ENCODE measurements around the gene WDR38. TPM values are rescaled to one million over a fixed set of nuclear protein-coding genes. Genes with fewer than 3 reads are reported as not detected.

WDR38 gene, protein sequence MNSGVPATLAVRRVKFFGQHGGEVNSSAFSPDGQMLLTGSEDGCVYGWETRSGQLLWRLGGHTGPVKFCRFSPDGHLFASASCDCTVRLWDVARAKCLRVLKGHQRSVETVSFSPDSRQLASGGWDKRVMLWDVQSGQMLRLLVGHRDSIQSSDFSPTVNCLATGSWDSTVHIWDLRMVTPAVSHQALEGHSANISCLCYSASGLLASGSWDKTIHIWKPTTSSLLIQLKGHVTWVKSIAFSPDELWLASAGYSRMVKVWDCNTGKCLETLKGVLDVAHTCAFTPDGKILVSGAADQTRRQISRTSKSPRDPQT
- not detected in 2 replicates for total RNA-seq (2014; rRNA removed; shearing (Covaris generic); ENCODE audit: low replicate concordance)

DNA sequence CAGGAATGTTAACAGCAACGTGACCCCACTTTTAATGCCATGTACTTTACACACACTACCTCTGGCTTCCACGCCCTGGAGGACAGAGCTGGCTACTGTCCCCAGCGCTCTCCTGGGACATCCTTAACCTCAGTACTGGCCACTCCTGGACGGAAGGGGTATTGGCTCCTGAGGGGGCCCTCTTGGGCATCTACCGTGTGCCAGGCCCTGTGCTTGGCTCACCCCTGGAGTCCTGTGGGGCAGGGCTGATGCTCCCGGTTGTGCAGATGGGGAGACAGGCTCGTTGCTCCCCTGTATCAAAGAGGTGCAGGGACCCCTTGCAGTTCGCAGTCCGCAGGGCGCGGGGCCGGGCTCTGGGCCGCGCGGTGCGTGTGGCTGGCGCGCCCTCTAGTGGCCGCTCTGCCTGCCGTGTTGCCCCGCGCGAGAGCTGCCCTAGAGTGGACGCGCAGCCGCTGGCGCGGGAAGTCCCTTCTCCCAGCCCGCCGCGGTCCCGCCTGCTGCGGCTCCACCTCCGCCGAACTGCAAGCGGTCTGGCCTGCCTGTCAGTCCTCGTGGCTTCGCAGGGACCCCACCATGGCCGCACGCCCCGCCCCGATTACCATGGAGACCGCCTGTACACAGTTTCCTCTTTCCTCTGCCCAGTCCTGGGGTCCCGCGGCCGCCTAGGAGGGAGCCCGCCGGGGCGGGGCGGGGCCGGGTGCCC, at the start of gene WDR38:
TSS of gene WDR38 (plus strand) at position 632 of the 703 bp plus-strand sequence. CDS start 72 bp downstream, outside the sequence.
- peaks cover 9% of the 10 kb centered on the region; the same call in 1 of the 2 replicates for H4K20me1 ChIP-seq (ENCODE audit: insufficient read depth, low read depth, low read length)
- peak; percentile 85 for DNase-seq
- H3K79me2 ChIP-seq (ENCODE audit: low read length) = no peaks in the 10 kb centered on the region
- H3K9me3 ChIP-seq (ENCODE audit: low read length) = no peaks in the 10 kb centered on the region
- peak within 1 kb of the TSS; percentile 65 for H3K4me2 ChIP-seq (ENCODE audit: low read depth, low read length, poor library complexity, severe bottlenecking)
- H3K27me3 ChIP-seq (ENCODE audit: low read length) = no peaks in the 10 kb centered on the region
- H3K4me3 ChIP-seq (ENCODE audit: low read length) = peak within 1 kb of the TSS; percentile 61; the same call in 1 of the 2 replicates
- H3K27ac ChIP-seq (ENCODE audit: low read length) = no peak within 1 kb of the TSS
- H3K4me1 ChIP-seq (ENCODE audit: low read length) = peaks cover 9% of the 10 kb centered on the region
- no peaks in the 10 kb centered on the region; the same call in 1 of the 2 replicates for H3K36me3 ChIP-seq (ENCODE audit: insufficient read depth, low read length)
- peak within 1 kb of the TSS; percentile 59 for H3K9ac ChIP-seq (ENCODE audit: low read length)
- H2AFZ ChIP-seq (ENCODE audit: low read length) = peak within 1 kb of the TSS; percentile 39; the same call in 1 of the 2 replicates
- no peaks in the 10 kb centered on the region for H3K9me2 ChIP-seq (replicated peaks; ENCODE audit: insufficient read depth, low read length)

DNA sequence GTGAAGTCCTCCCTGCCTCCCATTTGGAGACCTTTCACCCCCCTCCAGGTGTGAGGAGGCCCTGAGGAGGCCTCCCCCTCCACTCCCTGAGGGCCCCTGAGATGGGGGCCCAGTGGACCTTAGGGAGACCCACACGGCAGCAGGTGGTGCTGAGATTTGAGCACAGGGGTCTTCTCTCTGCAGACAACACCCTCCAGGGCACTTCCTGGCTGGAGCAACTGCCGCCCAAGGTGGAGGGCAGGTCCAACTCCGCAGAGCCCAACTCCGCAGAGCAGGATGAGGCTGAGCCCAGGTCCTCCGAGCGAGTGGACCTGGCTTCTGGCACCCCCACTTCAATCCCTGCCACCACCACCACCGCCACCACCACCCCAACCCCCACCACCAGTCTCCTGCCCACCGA, 49.3 kb upstream of the WDR38 start:
- Histone ChIP-seq H3K36me3 (ENCODE audit: insufficient read depth, low read length) (no peaks in the 10 kb centered on the region), H4K20me1 (ENCODE audit: insufficient read depth, low read depth, low read length) (no peaks in the 10 kb centered on the region), H3K27ac (ENCODE audit: low read length) (no peak overlapping the region), H3K4me2 (ENCODE audit: low read depth, low read length, poor library complexity, severe bottlenecking) (no peak overlapping the region), H3K79me2 (ENCODE audit: low read length) (no peaks in the 10 kb centered on the region), H3K4me3 (ENCODE audit: low read length) (no peak overlapping the region), H2AFZ (ENCODE audit: low read length) (no peak overlapping the region), H3K9ac (ENCODE audit: low read length) (no peak overlapping the region), H3K4me1 (ENCODE audit: low read length) (peaks cover 6% of the 10 kb centered on the region), H3K9me2 (replicated peaks; ENCODE audit: insufficient read depth, low read length) (no peaks in the 10 kb centered on the region), H3K27me3 (ENCODE audit: low read length) (no peaks in the 10 kb centered on the region), H3K9me3 (ENCODE audit: low read length) (no peaks in the 10 kb centered on the region)
- no peak for DNase-seq

DNA sequence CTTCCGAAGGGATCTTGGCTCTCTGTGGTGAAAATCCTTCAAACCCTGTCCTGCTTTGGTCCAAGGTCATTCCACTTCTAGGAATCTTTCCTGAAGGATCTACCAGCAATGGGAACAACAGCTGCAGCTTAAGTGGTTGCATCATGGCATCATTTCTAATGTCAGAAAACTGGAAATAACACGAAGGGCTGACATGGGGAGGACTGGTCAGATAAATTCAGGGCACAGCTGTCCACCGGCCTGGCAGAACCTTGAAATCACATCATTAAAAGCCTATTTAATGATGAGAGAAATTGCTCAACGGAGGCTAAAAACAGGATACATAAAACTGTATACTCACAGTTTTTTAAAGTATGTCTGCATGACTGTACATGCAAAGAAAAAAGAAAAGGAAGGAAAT, 48.1 kb upstream of the WDR38 start:
- Histone ChIP-seq H3K27me3 (ENCODE audit: low read length) (no peaks in the 10 kb centered on the region), H3K4me3 (ENCODE audit: low read length) (no peak overlapping the region), H3K9me3 (ENCODE audit: low read length) (no peaks in the 10 kb centered on the region), H3K27ac (ENCODE audit: low read length) (no peak overlapping the region), H3K36me3 (ENCODE audit: insufficient read depth, low read length) (no peaks in the 10 kb centered on the region), H3K79me2 (ENCODE audit: low read length) (no peaks in the 10 kb centered on the region), H3K4me2 (ENCODE audit: low read depth, low read length, poor library complexity, severe bottlenecking) (no peak overlapping the region), H2AFZ (ENCODE audit: low read length) (no peak overlapping the region), H3K9ac (ENCODE audit: low read length) (no peak overlapping the region), H3K9me2 (replicated peaks; ENCODE audit: insufficient read depth, low read length) (no peaks in the 10 kb centered on the region), H4K20me1 (ENCODE audit: insufficient read depth, low read depth, low read length) (no peaks in the 10 kb centered on the region), H3K4me1 (ENCODE audit: low read length) (peaks cover 4% of the 10 kb centered on the region)
- no peak for DNase-seq

- Histone ChIP-seq H3K9me3 (ENCODE audit: low read length) (no peaks in the 10 kb centered on the region), H3K9me2 (replicated peaks; ENCODE audit: insufficient read depth, low read length) (no peaks in the 10 kb centered on the region), H3K27ac (ENCODE audit: low read length) (no peak overlapping the region), H3K27me3 (ENCODE audit: low read length) (no peaks in the 10 kb centered on the region), H4K20me1 (ENCODE audit: insufficient read depth, low read depth, low read length) (no peaks in the 10 kb centered on the region), H3K4me1 (ENCODE audit: low read length) (no peaks in the 10 kb centered on the region), H3K36me3 (ENCODE audit: insufficient read depth, low read length) (no peaks in the 10 kb centered on the region), H3K9ac (ENCODE audit: low read length) (no peak overlapping the region), H3K4me2 (ENCODE audit: low read depth, low read length, poor library complexity, severe bottlenecking) (no peak overlapping the region), H3K79me2 (ENCODE audit: low read length) (no peaks in the 10 kb centered on the region), H2AFZ (ENCODE audit: low read length) (no peak overlapping the region), H3K4me3 (ENCODE audit: low read length) (no peak overlapping the region)
- no peak for DNase-seq
Measured at GRCh38 chr9:124808246-124808956, 44.9 kb upstream of the WDR38 start.

- Histone ChIP-seq H3K4me2 (ENCODE audit: low read depth, low read length, poor library complexity, severe bottlenecking) (no peak overlapping the region), H3K9ac (ENCODE audit: low read length) (no peak overlapping the region), H3K36me3 (ENCODE audit: insufficient read depth, low read length) (no peaks in the 10 kb centered on the region), H3K27me3 (ENCODE audit: low read length) (no peaks in the 10 kb centered on the region), H3K4me3 (ENCODE audit: low read length) (no peak overlapping the region), H3K9me3 (ENCODE audit: low read length) (no peaks in the 10 kb centered on the region), H3K4me1 (ENCODE audit: low read length) (no peaks in the 10 kb centered on the region), H3K27ac (ENCODE audit: low read length) (no peak overlapping the region), H2AFZ (ENCODE audit: low read length) (no peak overlapping the region), H3K9me2 (replicated peaks; ENCODE audit: insufficient read depth, low read length) (no peaks in the 10 kb centered on the region), H3K79me2 (ENCODE audit: low read length) (no peaks in the 10 kb centered on the region), H4K20me1 (ENCODE audit: insufficient read depth, low read depth, low read length) (no peaks in the 10 kb centered on the region)
- no peak for DNase-seq
Measured at GRCh38 chr9:124809211-124809610, 44.0 kb upstream of the WDR38 start.

DNA sequence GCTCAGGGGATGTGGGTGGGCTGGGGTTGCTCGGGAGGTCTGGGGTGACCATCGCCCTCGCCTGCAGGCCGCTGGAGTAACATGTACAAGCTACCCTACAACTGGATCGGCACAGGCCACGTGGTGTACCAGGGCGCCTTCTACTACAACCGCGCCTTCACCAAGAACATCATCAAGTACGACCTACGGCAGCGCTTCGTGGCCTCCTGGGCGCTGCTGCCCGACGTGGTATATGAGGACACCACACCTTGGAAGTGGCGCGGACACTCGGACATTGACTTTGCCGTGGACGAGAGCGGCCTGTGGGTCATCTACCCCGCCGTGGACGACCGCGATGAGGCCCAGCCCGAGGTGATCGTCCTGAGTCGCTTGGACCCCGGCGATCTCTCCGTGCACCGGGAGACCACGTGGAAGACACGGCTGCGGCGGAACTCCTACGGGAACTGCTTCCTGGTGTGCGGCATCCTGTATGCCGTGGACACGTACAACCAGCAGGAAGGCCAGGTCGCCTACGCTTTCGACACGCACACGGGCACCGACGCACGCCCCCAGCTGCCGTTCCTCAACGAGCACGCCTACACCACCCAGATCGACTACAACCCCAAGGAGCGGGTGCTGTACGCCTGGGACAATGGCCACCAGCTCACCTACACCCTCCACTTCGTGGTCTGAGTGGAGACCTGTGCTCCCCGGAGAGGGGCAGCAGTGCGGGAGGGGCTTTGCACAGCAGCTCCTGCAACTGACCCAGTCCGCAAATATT, 43.3 kb upstream of the WDR38 start:
- H3K4me1 ChIP-seq (ENCODE audit: low read length) = no peaks in the 10 kb centered on the region
- H3K9ac ChIP-seq (ENCODE audit: low read length) = no peak overlapping the region
- no peak overlapping the region for H3K27ac ChIP-seq (ENCODE audit: low read length)
- H3K4me2 ChIP-seq (ENCODE audit: low read depth, low read length, poor library complexity, severe bottlenecking) = no peak overlapping the region
- H4K20me1 ChIP-seq (ENCODE audit: insufficient read depth, low read depth, low read length) = no peaks in the 10 kb centered on the region
- H3K79me2 ChIP-seq (ENCODE audit: low read length) = no peaks in the 10 kb centered on the region
- H3K36me3 ChIP-seq (ENCODE audit: insufficient read depth, low read length) = no peaks in the 10 kb centered on the region
- H3K9me3 ChIP-seq (ENCODE audit: low read length) = no peaks in the 10 kb centered on the region
- no peaks in the 10 kb centered on the region for H3K27me3 ChIP-seq (ENCODE audit: low read length)
- H3K4me3 ChIP-seq (ENCODE audit: low read length) = no peak overlapping the region
- H3K9me2 ChIP-seq (replicated peaks; ENCODE audit: insufficient read depth, low read length) = no peaks in the 10 kb centered on the region
- no peak for DNase-seq
- no peak overlapping the region for H2AFZ ChIP-seq (ENCODE audit: low read length)

GRCh38 chr9:124810663-124811355, 42.5 kb upstream of the WDR38 start:
- Histone ChIP-seq H3K4me1 (ENCODE audit: low read length) (no peaks in the 10 kb centered on the region), H3K36me3 (ENCODE audit: insufficient read depth, low read length) (no peaks in the 10 kb centered on the region), H3K9me2 (replicated peaks; ENCODE audit: insufficient read depth, low read length) (no peaks in the 10 kb centered on the region), H3K4me3 (ENCODE audit: low read length) (no peak overlapping the region), H3K4me2 (ENCODE audit: low read depth, low read length, poor library complexity, severe bottlenecking) (no peak overlapping the region), H2AFZ (ENCODE audit: low read length) (no peak overlapping the region), H3K9me3 (ENCODE audit: low read length) (no peaks in the 10 kb centered on the region), H3K9ac (ENCODE audit: low read length) (no peak overlapping the region), H3K79me2 (ENCODE audit: low read length) (no peaks in the 10 kb centered on the region), H4K20me1 (ENCODE audit: insufficient read depth, low read depth, low read length) (no peaks in the 10 kb centered on the region), H3K27me3 (ENCODE audit: low read length) (no peaks in the 10 kb centered on the region), H3K27ac (ENCODE audit: low read length) (no peak overlapping the region)
- no peak for DNase-seq
